ENCODE results near the gene SLC25A23.

DNA sequence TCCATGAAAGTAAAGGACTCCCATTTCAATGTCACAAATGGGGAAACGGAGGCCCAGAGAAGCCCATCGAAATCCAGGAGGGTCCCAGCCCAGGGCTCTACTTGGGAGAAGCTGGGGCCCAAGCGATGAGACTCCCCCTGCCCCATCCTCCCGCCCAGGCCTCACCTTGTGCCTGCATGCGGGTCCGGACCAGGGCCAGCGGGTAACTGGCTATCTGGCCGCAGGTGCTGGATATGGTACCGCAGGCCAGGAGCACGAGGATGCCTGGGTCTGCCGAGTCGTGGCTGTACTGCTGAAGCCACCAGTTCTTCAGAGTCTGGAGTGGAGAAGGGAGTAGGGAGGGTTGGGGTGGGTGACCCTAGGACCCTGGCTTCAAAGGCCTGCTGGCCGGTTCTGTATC is 15.6 kb downstream of the SLC25A23 start:
- TF ChIP-seq, protein P1, sequence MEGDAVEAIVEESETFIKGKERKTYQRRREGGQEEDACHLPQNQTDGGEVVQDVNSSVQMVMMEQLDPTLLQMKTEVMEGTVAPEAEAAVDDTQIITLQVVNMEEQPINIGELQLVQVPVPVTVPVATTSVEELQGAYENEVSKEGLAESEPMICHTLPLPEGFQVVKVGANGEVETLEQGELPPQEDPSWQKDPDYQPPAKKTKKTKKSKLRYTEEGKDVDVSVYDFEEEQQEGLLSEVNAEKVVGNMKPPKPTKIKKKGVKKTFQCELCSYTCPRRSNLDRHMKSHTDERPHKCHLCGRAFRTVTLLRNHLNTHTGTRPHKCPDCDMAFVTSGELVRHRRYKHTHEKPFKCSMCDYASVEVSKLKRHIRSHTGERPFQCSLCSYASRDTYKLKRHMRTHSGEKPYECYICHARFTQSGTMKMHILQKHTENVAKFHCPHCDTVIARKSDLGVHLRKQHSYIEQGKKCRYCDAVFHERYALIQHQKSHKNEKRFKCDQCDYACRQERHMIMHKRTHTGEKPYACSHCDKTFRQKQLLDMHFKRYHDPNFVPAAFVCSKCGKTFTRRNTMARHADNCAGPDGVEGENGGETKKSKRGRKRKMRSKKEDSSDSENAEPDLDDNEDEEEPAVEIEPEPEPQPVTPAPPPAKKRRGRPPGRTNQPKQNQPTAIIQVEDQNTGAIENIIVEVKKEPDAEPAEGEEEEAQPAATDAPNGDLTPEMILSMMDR (IDR thresholded peaks at IDR 0.05; ENCODE audit: low read depth, low read length): no peak
- TF ChIP-seq POLR2A (IDR thresholded peaks at IDR 0.05; ENCODE audit: extremely low read depth, insufficient read length): no peak
- TF ChIP-seq, protein P2, sequence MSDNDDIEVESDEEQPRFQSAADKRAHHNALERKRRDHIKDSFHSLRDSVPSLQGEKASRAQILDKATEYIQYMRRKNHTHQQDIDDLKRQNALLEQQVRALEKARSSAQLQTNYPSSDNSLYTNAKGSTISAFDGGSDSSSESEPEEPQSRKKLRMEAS (IDR thresholded peaks at IDR 0.05; ENCODE audit: low read depth, low read length): no peak
